Liver (tissue), 3 donors: Measurements from ENCODE around the gene RPS6KA3.

Source experiments
- FOXA1 ChIP-seq: IDR thresholded peaks from 2 replicates; pipeline ENCODE4 v1.6.1; 2016; ENCODE audit warnings: antibody characterized with exemption
- GABPA ChIP-seq, 2 donors: IDR thresholded peaks in 1 of 2; conservative IDR thresholded peaks in 1 of 2; 2 replicates each; pipeline ENCODE4 v1.6.1; 2016; ENCODE audit warnings: antibody characterized with exemption in 2 of 2, mild to moderate bottlenecking in 1 of 2, moderate library complexity in 1 of 2
- HNF4A ChIP-seq, 2 donors: conservative IDR thresholded peaks; 2 replicates each; pipeline ENCODE4 v1.6.1; 2016; ENCODE audit warnings: antibody characterized with exemption in 2 of 2, mild to moderate bottlenecking in 2 of 2
- JUND ChIP-seq, 2 donors: IDR thresholded peaks; 2 replicates each; pipeline ENCODE4 v1.6.1; 2016; ENCODE audit warnings: antibody characterized with exemption in 2 of 2
- NR2F2 ChIP-seq: IDR thresholded peaks from 2 replicates; pipeline ENCODE4 v1.6.1; 2016; ENCODE audit warnings: antibody characterized with exemption
- RAD21 ChIP-seq, 2 donors: IDR thresholded peaks; 2 replicates each; pipeline ENCODE4 v1.6.1; 2016; ENCODE audit warnings: antibody characterized with exemption in 2 of 2, mild to moderate bottlenecking in 2 of 2
- TAF1 ChIP-seq: conservative IDR thresholded peaks from 2 replicates; pipeline ENCODE4 v1.6.1; 2016; ENCODE audit warnings: antibody characterized with exemption, mild to moderate bottlenecking
- YY1 ChIP-seq: IDR thresholded peaks from 2 replicates; pipeline ENCODE4 v1.6.1; 2016; ENCODE audit warnings: antibody characterized with exemption, mild to moderate bottlenecking
- TF ChIP-seq, protein P1 (sequence below): fragments of 150-350 bp; IDR thresholded peaks from 2 replicates; pipeline ENCODE4 v1.5.1; 2017; ENCODE audit warnings: improper control_type of control experiment, low read depth, low read length; ENCODE audit not compliant: missing input control
- TF ChIP-seq, protein P2 (sequence below): IDR thresholded peaks from 2 replicates; pipeline ENCODE4 v1.6.1; 2016; ENCODE audit warnings: antibody characterized with exemption
- TF ChIP-seq, protein P3 (sequence below): IDR thresholded peaks from 2 replicates; pipeline ENCODE4 v1.6.1; 2016; ENCODE audit warnings: antibody characterized with exemption, mild to moderate bottlenecking
- donor health status: healthy.
- donor health status: healthy.

DNA sequence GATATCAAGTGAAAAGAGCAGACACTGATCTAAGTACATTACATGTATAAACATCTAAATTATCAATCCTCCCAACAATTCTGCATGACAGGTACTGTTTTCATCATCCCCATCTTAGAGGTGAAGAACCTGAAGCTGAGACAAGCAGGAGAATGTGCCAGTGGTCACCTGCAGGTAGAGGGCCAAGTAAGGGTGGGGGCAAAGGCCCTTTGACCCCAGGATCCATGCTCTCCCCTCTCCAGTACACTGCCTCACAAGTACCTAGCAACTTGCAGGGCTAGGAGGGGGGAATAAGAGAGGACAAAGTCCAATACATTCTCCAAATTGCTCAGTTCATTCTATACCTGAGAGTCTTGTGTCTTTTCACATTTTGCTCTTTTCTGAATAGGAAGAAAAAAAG lies 141.7 kb downstream of the RPS6KA3 start:
- TF ChIP-seq, protein P1, sequence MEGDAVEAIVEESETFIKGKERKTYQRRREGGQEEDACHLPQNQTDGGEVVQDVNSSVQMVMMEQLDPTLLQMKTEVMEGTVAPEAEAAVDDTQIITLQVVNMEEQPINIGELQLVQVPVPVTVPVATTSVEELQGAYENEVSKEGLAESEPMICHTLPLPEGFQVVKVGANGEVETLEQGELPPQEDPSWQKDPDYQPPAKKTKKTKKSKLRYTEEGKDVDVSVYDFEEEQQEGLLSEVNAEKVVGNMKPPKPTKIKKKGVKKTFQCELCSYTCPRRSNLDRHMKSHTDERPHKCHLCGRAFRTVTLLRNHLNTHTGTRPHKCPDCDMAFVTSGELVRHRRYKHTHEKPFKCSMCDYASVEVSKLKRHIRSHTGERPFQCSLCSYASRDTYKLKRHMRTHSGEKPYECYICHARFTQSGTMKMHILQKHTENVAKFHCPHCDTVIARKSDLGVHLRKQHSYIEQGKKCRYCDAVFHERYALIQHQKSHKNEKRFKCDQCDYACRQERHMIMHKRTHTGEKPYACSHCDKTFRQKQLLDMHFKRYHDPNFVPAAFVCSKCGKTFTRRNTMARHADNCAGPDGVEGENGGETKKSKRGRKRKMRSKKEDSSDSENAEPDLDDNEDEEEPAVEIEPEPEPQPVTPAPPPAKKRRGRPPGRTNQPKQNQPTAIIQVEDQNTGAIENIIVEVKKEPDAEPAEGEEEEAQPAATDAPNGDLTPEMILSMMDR, result no peak
- no peak for TF ChIP-seq RAD21 (IDR thresholded peaks at IDR 0.05)
- TF ChIP-seq YY1, result no peak
- TF ChIP-seq JUND (IDR thresholded peaks at IDR 0.05), result no peak
- no peak for TF ChIP-seq GABPA (IDR thresholded peaks at IDR 0.05 in 1 of 2, conservative IDR thresholded peaks at IDR 0.05 in 1 of 2)
- TF ChIP-seq, protein P2, sequence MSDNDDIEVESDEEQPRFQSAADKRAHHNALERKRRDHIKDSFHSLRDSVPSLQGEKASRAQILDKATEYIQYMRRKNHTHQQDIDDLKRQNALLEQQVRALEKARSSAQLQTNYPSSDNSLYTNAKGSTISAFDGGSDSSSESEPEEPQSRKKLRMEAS, result no peak
- TF ChIP-seq NR2F2, result no peak
- no peak for TF ChIP-seq HNF4A (conservative IDR thresholded peaks at IDR 0.05)
- no peak for TF ChIP-seq FOXA1
- no peak for TF ChIP-seq TAF1
- TF ChIP-seq, protein P3, sequence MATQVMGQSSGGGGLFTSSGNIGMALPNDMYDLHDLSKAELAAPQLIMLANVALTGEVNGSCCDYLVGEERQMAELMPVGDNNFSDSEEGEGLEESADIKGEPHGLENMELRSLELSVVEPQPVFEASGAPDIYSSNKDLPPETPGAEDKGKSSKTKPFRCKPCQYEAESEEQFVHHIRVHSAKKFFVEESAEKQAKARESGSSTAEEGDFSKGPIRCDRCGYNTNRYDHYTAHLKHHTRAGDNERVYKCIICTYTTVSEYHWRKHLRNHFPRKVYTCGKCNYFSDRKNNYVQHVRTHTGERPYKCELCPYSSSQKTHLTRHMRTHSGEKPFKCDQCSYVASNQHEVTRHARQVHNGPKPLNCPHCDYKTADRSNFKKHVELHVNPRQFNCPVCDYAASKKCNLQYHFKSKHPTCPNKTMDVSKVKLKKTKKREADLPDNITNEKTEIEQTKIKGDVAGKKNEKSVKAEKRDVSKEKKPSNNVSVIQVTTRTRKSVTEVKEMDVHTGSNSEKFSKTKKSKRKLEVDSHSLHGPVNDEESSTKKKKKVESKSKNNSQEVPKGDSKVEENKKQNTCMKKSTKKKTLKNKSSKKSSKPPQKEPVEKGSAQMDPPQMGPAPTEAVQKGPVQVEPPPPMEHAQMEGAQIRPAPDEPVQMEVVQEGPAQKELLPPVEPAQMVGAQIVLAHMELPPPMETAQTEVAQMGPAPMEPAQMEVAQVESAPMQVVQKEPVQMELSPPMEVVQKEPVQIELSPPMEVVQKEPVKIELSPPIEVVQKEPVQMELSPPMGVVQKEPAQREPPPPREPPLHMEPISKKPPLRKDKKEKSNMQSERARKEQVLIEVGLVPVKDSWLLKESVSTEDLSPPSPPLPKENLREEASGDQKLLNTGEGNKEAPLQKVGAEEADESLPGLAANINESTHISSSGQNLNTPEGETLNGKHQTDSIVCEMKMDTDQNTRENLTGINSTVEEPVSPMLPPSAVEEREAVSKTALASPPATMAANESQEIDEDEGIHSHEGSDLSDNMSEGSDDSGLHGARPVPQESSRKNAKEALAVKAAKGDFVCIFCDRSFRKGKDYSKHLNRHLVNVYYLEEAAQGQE, result no peak
